Stimulated activated CD4-positive, alpha-beta T cell treated with anti-CD3 and anti-CD28 coated beads, Interleukin-2, amount 100 ng/mL, for 24 hours (primary cell): ENCODE results near the gene UBL5.
A peak's percentile ranks its signal among the peaks of the same experiment; 100 is the strongest.
"Not testable (repeated sequence)": the region's sequence is repeated elsewhere in the genome, so short reads cannot be mapped to it uniquely, and the experiment has no call there.

Experiments
- DNase-seq, 2 donors: peaks; one replicate each; pipeline ENCODE4 v3.0.0-alpha.2; 2020

Gene UBL5

GRCh38 chr19:9827289-9828238 is at the start of gene UBL5:
Gene UBL5, plus strand, starts transcription at chr19:9827918. Its CDS starts 420 bp downstream, at chr19:9828338.
- peak; percentile 89 to 91 for DNase-seq

- no peak for DNase-seq
Observed at GRCh38 chr19:9782338-9782737, 45.4 kb upstream of the UBL5 start.

GRCh38 chr19:9784163-9784496 is 43.6 kb upstream of the UBL5 start:
- DNase-seq, result not testable (repeated sequence)

- DNase-seq, result peak; percentile 98 to 99
Observed at GRCh38 chr19:9785367-9786331, 42.1 kb upstream of the UBL5 start.

- no peak for DNase-seq
Observed at GRCh38 chr19:9786342-9786741, 41.4 kb upstream of the UBL5 start.

- DNase-seq, result no peak
Observed at GRCh38 chr19:9786819-9787218, 40.9 kb upstream of the UBL5 start.

GRCh38 chr19:9788604-9789003 is 39.1 kb upstream of the UBL5 start:
- not testable (repeated sequence) for DNase-seq

GRCh38 chr19:9789066-9789465 is 38.7 kb upstream of the UBL5 start:
- no peak for DNase-seq

- DNase-seq, result not testable (repeated sequence)
Observed at GRCh38 chr19:9789579-9789978, 38.1 kb upstream of the UBL5 start.

- not testable (repeated sequence) for DNase-seq
Observed at GRCh38 chr19:9791073-9791367, 36.7 kb upstream of the UBL5 start.

- peak; percentile 91 to 92 for DNase-seq
Observed at GRCh38 chr19:9791552-9792205, 36.0 kb upstream of the UBL5 start.

- peak; percentile 90 to 92 for DNase-seq
Observed at GRCh38 chr19:9792206-9793070, 35.3 kb upstream of the UBL5 start.

- DNase-seq, result peak; percentile 64 to 65
Observed at GRCh38 chr19:9793071-9793591, 34.6 kb upstream of the UBL5 start.

- peak; percentile 81 to 84 for DNase-seq
Observed at GRCh38 chr19:9796113-9796773, 31.5 kb upstream of the UBL5 start.

GRCh38 chr19:9797871-9798270 is 29.8 kb upstream of the UBL5 start:
- no peak for DNase-seq

- no peak for DNase-seq
Observed at GRCh38 chr19:9799162-9799561, 28.6 kb upstream of the UBL5 start.

- no peak for DNase-seq
Observed at GRCh38 chr19:9801976-9802375, 25.7 kb upstream of the UBL5 start.

GRCh38 chr19:9806803-9807202 is 20.9 kb upstream of the UBL5 start:
- DNase-seq, result no peak

- no peak for DNase-seq
Observed at GRCh38 chr19:9808855-9809824, 18.6 kb upstream of the UBL5 start.

GRCh38 chr19:9811139-9811538 is 16.6 kb upstream of the UBL5 start:
- DNase-seq, result no peak
